Measurements from ENCODE around the gene MVP.

Gene MVP

GRCh38 chr16:29840240-29840639 lies 20.0 kb downstream of the MVP start:
- TF ChIP-seq GATA3 (IDR thresholded peaks at IDR 0.05; ENCODE audit: low read depth, low read length) (no peak), GATA2 (IDR thresholded peaks at IDR 0.05; ENCODE audit: low read depth, low read length) (no peak)

GRCh38 chr16:29841631-29842030 lies 21.4 kb downstream of the MVP start:
- TF ChIP-seq GATA3 (IDR thresholded peaks at IDR 0.05; ENCODE audit: low read depth, low read length) (no peak), GATA2 (IDR thresholded peaks at IDR 0.05; ENCODE audit: low read depth, low read length) (no peak)

- TF ChIP-seq GATA3 (IDR thresholded peaks at IDR 0.05; ENCODE audit: low read depth, low read length): no peak
- TF ChIP-seq GATA2 (IDR thresholded peaks at IDR 0.05; ENCODE audit: low read depth, low read length): no peak
Measured at GRCh38 chr16:29842732-29843346, 22.6 kb downstream of the MVP start.

GRCh38 chr16:29843931-29844330 lies 23.7 kb downstream of the MVP start:
- TF ChIP-seq GATA2 (IDR thresholded peaks at IDR 0.05; ENCODE audit: low read depth, low read length) (no peak), GATA3 (IDR thresholded peaks at IDR 0.05; ENCODE audit: low read depth, low read length) (no peak)

- no peak for TF ChIP-seq GATA2 (IDR thresholded peaks at IDR 0.05; ENCODE audit: low read depth, low read length)
- no peak for TF ChIP-seq GATA3 (IDR thresholded peaks at IDR 0.05; ENCODE audit: low read depth, low read length)
Measured at GRCh38 chr16:29844575-29845331, 24.5 kb downstream of the MVP start.

- TF ChIP-seq GATA2 (IDR thresholded peaks at IDR 0.05; ENCODE audit: low read depth, low read length): no peak
- TF ChIP-seq GATA3 (IDR thresholded peaks at IDR 0.05; ENCODE audit: low read depth, low read length): no peak
Measured at GRCh38 chr16:29845656-29846055, 25.4 kb downstream of the MVP start.

- no peak for TF ChIP-seq GATA3 (IDR thresholded peaks at IDR 0.05; ENCODE audit: low read depth, low read length)
- no peak for TF ChIP-seq GATA2 (IDR thresholded peaks at IDR 0.05; ENCODE audit: low read depth, low read length)
Measured at GRCh38 chr16:29848420-29849297, 28.4 kb downstream of the MVP start.

GRCh38 chr16:29849505-29849904 lies 29.2 kb downstream of the MVP start:
- TF ChIP-seq GATA3 (IDR thresholded peaks at IDR 0.05; ENCODE audit: low read depth, low read length) (no peak), GATA2 (IDR thresholded peaks at IDR 0.05; ENCODE audit: low read depth, low read length) (no peak)

GRCh38 chr16:29850998-29851397 lies 30.7 kb downstream of the MVP start:
- TF ChIP-seq GATA3 (IDR thresholded peaks at IDR 0.05; ENCODE audit: low read depth, low read length): no peak
- TF ChIP-seq GATA2 (IDR thresholded peaks at IDR 0.05; ENCODE audit: low read depth, low read length): no peak

- no peak for TF ChIP-seq GATA2 (IDR thresholded peaks at IDR 0.05; ENCODE audit: low read depth, low read length)
- TF ChIP-seq GATA3 (IDR thresholded peaks at IDR 0.05; ENCODE audit: low read depth, low read length): no peak
Measured at GRCh38 chr16:29852654-29853053, 32.4 kb downstream of the MVP start.

GRCh38 chr16:29854520-29855100 lies 34.3 kb downstream of the MVP start:
- TF ChIP-seq GATA2 (IDR thresholded peaks at IDR 0.05; ENCODE audit: low read depth, low read length) (no peak), GATA3 (IDR thresholded peaks at IDR 0.05; ENCODE audit: low read depth, low read length) (no peak)

- TF ChIP-seq GATA3 (IDR thresholded peaks at IDR 0.05; ENCODE audit: low read depth, low read length) (no peak), GATA2 (IDR thresholded peaks at IDR 0.05; ENCODE audit: low read depth, low read length) (no peak)
Measured at GRCh38 chr16:29857133-29857760, 37.0 kb downstream of the MVP start.

GRCh38 chr16:29858149-29858849 lies 38.0 kb downstream of the MVP start:
- no peak for TF ChIP-seq GATA3 (IDR thresholded peaks at IDR 0.05; ENCODE audit: low read depth, low read length)
- no peak for TF ChIP-seq GATA2 (IDR thresholded peaks at IDR 0.05; ENCODE audit: low read depth, low read length)

Data from SH-SY5Y (cell line).